Central memory CD8-positive, alpha-beta T cell (primary cell): ENCODE measurements around the gene FGD1.
"Not testable (repeated sequence)": the region's sequence is repeated elsewhere in the genome, so short reads cannot be mapped to it uniquely, and the experiment has no call there.

Source experiments
- ATAC-seq: fragments of 150-1000 bp; cut with Tn5 transposase; replicated peaks from 2 replicates; pipeline ENCODE4 v1.10.0; 2022; ENCODE audit warnings: mild to moderate bottlenecking, moderate FRiP score, moderate number of reproducible peaks; ENCODE audit not compliant: poor library complexity, severe bottlenecking; ENCODE audit errors: extremely low read depth
- DNase-seq, 2 donors: peaks; one replicate each; pipeline ENCODE4 v3.0.0; 2021; ENCODE audit warnings: low spot score in 2 of 2
- H3K27ac Mint-ChIP-seq: one replicate; pipeline ENCODE4 v1.8.0; 2022; ENCODE audit warnings: low read depth, mild to moderate bottlenecking, moderate library complexity, mixed read lengths
- H3K27me3 Mint-ChIP-seq: one replicate; pipeline ENCODE4 v1.8.0; 2022; ENCODE audit warnings: mixed read lengths
- H3K36me3 Mint-ChIP-seq: one replicate; pipeline ENCODE4 v1.8.0; 2022; ENCODE audit warnings: mild to moderate bottlenecking, moderate library complexity, mixed read lengths; ENCODE audit not compliant: insufficient read depth
- H3K4me1 Mint-ChIP-seq: one replicate; pipeline ENCODE4 v1.8.0; 2022; ENCODE audit warnings: mixed read lengths
- H3K4me3 Mint-ChIP-seq: one replicate; pipeline ENCODE4 v1.8.0; 2022; ENCODE audit warnings: mild to moderate bottlenecking, moderate library complexity, mixed read lengths
- H3K9me3 Mint-ChIP-seq: one replicate; pipeline ENCODE4 v1.8.0; 2022; ENCODE audit warnings: mixed read lengths

FGD1 gene

DNA sequence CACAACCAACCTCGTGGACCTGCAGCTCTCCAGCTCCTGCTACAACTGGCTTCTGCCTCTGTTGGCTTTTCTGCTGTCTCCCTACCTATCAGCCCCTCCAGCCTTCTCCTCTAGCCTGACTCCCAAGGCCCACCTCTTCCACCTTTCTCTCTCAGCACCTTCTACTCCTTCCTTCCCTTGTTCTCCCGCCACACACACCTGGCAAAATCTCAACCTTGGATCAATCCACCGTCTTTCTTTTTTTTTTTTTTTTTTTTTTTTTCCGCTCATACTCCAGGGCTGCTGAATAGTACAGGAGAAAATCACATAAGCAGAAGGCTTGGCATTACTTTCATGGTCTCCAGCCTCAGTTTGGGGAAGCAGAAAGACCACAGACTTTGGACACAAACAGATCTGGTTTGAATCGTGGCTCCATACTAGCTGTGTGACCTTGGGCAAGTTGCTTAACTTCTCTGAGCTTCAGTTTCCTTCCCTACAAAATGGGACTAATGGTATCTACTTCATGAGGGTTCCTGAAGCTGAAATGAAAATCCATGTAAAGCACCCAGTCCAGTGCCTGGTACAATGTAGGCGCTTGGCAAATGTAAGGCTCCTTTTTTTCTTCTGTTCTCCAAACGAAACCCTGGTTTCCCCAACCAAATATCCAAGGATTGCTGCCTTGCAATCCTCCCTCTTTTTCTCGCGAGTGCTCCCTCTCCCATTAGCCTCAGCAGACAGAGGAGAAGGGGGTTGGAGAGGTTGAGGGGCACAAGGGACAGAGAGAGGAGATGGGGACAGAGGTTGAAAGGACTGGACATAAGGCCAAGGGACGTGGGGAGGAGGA is 1.7 kb downstream of the FGD1 start:
- no peaks in the 10 kb centered on the region for H3K36me3 Mint-ChIP-seq
- H3K4me3 Mint-ChIP-seq = peak overlapping the region; percentile 73
- H3K27ac Mint-ChIP-seq = no peak overlapping the region
- H3K27me3 Mint-ChIP-seq = peaks cover 49% of the 10 kb centered on the region
- peaks cover 11% of the 10 kb centered on the region for H3K4me1 Mint-ChIP-seq
- ATAC-seq (no peak), DNase-seq (no peak)
- no peaks in the 10 kb centered on the region for H3K9me3 Mint-ChIP-seq

DNA sequence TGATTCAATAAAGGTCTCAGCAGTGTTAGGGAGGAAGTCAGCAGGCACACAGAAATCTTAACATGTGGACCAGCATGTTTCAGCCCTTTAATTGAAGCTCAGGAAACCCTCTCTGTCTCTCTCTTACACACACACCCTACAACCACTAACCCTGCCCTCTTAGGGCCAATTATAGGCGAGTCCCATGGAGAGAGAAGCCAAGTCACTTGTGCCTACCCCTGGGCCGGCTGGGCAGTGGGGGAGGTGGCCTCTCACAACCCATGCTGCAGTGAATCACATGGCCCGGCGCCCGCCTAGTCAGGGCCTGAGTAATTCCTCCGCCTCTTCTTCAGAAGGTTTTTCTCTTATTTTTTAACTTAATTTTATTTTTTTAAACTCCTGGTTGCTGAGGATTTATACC is 3.7 kb downstream of the FGD1 start:
- no peak overlapping the region for H3K4me3 Mint-ChIP-seq
- H3K4me1 Mint-ChIP-seq = peaks cover 11% of the 10 kb centered on the region
- no peak overlapping the region for H3K27ac Mint-ChIP-seq
- no peak for ATAC-seq
- peaks cover 38% of the 10 kb centered on the region for H3K27me3 Mint-ChIP-seq
- no peaks in the 10 kb centered on the region for H3K9me3 Mint-ChIP-seq
- no peaks in the 10 kb centered on the region for H3K36me3 Mint-ChIP-seq
- no peak for DNase-seq

DNA sequence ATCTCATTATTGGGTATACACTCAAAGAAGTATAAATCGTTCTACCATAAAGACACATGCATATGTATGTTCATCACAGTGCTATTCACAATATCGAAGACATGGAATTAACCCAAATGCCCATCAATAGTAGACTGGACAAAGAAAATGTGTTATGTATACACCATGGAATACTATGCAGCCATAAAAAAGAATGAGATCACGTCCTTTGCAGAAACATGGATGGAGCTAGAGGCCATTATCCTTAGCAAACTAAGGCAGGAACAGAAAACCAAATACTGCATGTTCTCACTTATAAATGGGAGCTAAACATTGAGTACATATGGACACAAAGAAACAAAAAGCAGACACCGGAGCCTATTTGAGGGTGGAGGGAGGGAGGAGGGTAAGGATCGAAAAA is 6.2 kb downstream of the FGD1 start:
- H3K4me3 Mint-ChIP-seq, DNase-seq, H3K4me1 Mint-ChIP-seq, H3K9me3 Mint-ChIP-seq, H3K27ac Mint-ChIP-seq, ATAC-seq, H3K36me3 Mint-ChIP-seq: not testable (repeated sequence)
- peaks cover 23% of the 10 kb centered on the region for H3K27me3 Mint-ChIP-seq

DNA sequence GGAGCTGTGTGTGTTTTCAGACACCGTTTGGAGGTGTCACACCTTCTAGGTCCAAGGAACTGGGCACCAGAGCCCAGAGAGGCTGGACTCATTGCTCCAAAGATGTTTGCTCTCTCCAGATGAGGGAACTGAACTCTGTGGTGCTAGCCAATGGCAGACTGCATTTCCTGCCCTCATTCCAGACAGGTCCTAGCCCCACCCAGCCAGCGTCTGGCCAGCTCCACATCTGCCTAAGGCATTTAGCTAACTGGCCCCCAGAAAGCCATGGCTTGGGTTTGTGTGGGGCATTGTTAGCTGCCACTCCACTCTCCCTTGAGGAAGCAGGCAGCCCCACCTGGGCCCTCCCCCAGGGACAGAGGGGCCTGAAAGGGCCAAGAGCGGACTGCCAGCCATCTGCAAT is 11.4 kb downstream of the FGD1 start:
- H3K9me3 Mint-ChIP-seq = no peaks in the 10 kb centered on the region
- no peaks in the 10 kb centered on the region for H3K27me3 Mint-ChIP-seq
- H3K4me3 Mint-ChIP-seq = no peak overlapping the region
- no peaks in the 10 kb centered on the region for H3K4me1 Mint-ChIP-seq
- no peak for DNase-seq
- H3K36me3 Mint-ChIP-seq = no peaks in the 10 kb centered on the region
- no peak overlapping the region for H3K27ac Mint-ChIP-seq
- ATAC-seq = no peak

DNA sequence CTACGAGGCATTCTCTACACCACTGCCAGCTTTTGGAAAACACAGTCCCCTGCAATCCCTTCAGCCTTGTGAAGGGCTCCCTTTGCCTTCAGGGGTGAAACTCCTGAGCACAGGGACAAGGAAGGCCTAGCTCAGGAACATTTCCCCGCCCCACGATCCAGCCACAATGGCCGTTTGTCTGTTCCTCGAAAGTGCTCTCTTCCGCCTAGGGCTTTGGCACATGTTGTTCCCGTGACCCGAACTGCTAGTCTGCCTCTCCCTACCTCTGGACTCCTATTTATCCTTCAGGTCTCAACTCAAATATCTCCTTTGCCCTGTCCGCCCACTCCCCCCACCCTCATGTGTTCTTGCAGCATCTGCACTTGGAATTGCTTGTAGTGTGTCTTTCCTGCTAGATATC is 12.1 kb downstream of the FGD1 start:
- H3K27ac Mint-ChIP-seq = no peak overlapping the region
- H3K36me3 Mint-ChIP-seq = no peaks in the 10 kb centered on the region
- no peak overlapping the region for H3K4me3 Mint-ChIP-seq
- no peaks in the 10 kb centered on the region for H3K9me3 Mint-ChIP-seq
- no peaks in the 10 kb centered on the region for H3K4me1 Mint-ChIP-seq
- no peaks in the 10 kb centered on the region for H3K27me3 Mint-ChIP-seq
- DNase-seq = no peak
- ATAC-seq = no peak

DNA sequence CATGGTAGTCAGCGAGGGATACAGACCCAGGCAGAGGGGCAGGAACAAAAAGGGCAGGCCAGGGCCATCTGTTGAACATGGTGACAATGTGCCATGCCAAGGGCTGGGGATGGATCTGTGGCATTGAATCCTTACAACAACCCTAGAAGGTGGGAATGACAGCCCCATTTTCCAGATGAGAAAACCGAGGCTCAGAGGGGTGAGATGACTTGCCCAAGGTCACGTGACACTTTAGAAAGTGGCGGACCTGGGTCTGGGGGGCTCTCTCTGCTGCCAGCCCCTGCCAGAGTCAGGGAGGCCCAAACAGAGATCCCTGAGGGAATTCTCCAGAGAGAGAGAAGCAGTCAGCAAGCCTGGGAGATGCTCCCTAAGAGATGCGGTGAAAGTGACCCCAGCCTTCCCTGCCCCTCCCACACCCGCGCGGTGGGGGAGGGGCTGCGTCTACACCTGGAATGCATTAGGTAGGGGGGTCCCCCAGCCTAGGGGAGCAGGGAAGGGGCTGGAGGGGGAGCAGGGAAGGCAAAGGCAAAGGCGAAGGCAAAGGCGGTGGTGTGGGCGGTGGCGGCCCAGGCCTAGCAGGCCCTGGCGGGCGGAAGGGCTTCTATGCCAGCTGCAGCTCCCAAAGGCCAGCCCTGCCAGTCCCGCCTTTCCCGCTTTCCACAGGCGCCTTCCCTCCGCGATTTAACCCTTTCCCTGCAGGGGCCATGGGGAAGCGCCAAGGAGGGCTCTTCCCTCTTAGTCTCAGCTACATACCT is 13.0 kb downstream of the FGD1 start:
- no peak for DNase-seq
- no peaks in the 10 kb centered on the region for H3K36me3 Mint-ChIP-seq
- H3K27ac Mint-ChIP-seq = no peak overlapping the region
- H3K4me3 Mint-ChIP-seq = no peak overlapping the region
- no peaks in the 10 kb centered on the region for H3K9me3 Mint-ChIP-seq
- no peak for ATAC-seq
- H3K4me1 Mint-ChIP-seq = no peaks in the 10 kb centered on the region
- H3K27me3 Mint-ChIP-seq = no peaks in the 10 kb centered on the region

DNA sequence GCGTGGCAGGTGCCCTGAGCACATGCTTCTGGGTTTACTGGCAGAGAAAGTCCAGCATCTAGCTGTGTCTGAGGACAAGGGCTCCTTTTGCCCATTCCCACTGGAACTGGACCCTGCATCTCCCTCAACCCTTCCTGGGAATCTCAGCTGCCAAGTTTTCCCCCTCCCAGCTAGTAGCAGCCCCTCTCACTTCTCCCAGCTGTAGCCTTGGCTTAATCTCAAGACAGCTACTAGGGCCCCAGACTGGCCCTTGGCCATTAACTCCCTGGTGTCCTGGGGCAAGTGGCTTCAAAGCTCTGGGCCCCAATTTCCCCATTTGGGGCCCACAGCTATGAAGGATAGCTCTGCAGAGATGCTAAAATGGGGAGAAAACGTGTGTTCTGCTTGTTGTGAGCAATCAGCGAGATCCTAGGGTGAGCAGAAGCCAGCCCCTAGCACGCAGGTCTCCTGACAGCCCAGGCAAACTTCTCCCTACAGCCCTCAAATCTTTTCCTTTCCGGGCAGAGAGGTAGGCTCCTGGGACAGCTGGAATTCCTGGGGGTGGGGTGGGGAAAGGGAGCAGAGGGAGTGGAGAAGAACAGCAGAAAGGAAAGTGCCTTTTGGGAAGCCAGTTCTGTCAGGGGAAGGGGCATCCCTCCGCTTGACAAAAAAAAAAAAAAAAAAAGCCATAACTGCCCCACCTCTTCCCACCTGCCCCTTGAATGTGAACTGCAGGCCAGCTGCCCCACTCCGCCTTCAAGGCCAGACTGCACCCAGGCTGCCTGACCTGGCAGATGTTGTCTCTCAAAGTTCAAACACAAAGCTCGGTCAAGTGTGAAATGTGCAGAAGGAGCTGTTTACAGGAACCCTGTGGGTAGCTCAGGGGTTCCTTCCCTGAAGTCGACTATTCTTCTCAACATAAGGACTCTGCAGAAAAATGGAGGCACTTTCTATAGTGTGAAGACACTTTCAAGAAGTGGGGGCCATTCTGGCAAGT is 16.6 kb downstream of the FGD1 start:
- DNase-seq (no peak), ATAC-seq (no peak)
- H3K9me3 Mint-ChIP-seq = no peaks in the 10 kb centered on the region
- H3K4me1 Mint-ChIP-seq = no peaks in the 10 kb centered on the region
- H3K4me3 Mint-ChIP-seq = no peak overlapping the region
- H3K27ac Mint-ChIP-seq = no peak overlapping the region
- H3K36me3 Mint-ChIP-seq = no peaks in the 10 kb centered on the region
- H3K27me3 Mint-ChIP-seq = no peaks in the 10 kb centered on the region

DNA sequence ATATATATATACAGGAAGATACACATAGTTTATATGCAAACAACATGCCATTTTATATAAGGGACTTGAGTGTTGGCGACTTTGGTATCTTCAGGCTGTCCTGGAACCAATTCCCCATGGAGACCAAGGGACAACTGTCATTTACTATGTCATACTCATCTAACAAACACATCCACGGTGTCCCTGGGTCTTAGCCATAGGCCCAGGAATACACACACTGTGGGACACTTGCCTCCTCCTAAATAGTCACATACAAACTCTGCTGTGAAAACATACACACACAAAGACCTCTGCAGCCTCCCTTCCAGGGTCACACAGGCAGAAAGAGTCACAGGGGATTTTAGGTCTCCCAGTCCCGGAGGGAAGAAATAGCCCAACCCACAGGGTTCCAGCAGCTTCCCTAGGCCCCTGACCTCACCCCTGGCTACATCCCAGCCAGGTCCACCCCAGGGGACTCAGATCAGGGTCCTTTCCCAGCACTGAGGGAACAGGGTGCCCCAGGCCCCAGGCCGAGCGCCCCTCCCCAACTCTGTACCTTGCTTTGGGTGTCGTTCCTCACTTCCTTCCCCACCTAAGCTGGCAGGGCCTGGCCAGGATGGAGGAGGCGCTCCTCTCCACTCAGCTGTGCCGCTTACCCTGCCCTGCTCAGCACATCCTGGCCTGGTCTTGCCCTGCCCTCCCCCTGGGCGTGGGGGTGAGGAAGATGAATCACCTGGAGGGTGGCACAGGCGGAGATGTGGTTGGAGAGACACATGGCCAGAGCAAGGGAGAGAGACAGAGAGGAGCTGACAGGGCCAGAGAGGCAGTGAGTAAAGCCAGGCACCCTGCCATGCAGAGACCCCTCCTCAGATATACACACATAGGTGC is 21.8 kb downstream of the FGD1 start:
- Mint-ChIP-seq H3K36me3 (no peaks in the 10 kb centered on the region), H3K27me3 (no peaks in the 10 kb centered on the region), H3K27ac (no peak overlapping the region), H3K4me3 (no peak overlapping the region), H3K9me3 (no peaks in the 10 kb centered on the region), H3K4me1 (no peaks in the 10 kb centered on the region)
- ATAC-seq (no peak), DNase-seq (no peak)

DNA sequence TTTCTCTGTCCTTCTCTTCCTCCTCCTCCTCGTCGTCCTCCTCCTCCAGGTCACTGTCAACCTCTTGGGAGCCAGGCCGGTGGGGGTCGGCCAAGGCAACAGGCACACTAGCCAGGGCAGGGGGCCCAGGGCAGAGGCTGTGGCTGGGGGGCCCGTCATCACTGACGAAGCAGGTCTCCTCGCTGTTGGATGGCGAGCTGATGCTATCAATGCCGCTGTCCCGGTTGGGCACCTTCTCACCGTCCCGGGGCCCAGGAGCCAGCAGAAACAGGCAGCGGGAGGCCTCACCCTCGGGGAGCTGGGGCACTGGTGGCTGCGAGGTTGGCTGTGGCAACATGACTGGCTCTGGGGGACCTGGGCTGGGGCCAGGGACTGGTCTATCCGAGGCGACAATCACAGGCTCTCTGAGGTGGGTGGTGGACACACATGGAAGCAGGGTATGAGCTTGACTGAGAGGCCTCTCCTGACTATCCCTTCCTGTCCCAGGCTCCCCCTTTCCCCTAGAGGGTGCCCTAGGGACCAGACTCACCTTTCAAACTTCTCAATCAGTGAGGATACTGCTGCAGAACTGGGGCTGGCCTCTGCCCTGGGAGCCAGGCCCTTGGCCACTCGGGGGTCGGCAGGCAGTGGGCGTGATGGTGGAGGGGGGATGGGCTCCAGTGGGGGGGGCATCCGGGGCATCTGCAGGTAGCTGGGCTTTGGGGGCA is 25.8 kb downstream of the FGD1 start:
- DNase-seq (no peak), ATAC-seq (no peak)
- H3K27me3 Mint-ChIP-seq = no peaks in the 10 kb centered on the region
- H3K4me1 Mint-ChIP-seq = no peaks in the 10 kb centered on the region
- no peaks in the 10 kb centered on the region for H3K36me3 Mint-ChIP-seq
- H3K27ac Mint-ChIP-seq = no peak overlapping the region
- no peak overlapping the region for H3K4me3 Mint-ChIP-seq
- no peaks in the 10 kb centered on the region for H3K9me3 Mint-ChIP-seq

DNA sequence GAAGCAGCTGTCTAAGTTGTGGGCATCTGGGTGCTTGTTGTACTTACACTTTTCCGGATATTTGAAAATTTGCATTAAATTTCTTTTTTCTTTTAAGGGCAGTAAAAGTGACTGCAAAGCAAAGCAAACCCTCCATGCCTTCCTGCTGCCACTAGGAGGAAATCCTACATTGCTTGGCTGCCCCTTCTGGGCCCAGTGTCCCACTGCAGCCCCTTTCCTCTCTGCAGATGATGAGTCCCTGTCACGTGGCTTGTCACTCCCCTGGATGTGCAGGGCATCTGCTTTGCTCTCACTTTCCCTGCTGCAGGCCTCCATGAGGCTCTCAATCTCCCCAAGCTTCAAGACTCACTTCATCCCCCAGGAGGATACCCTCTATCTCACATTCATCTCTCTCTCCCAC is 43.1 kb downstream of the FGD1 start:
- Mint-ChIP-seq H3K9me3 (no peaks in the 10 kb centered on the region), H3K4me3 (no peak overlapping the region), H3K36me3 (peaks cover 3% of the 10 kb centered on the region), H3K27ac (no peak overlapping the region), H3K4me1 (no peaks in the 10 kb centered on the region), H3K27me3 (no peaks in the 10 kb centered on the region)
- no peak for ATAC-seq
- no peak for DNase-seq

DNA sequence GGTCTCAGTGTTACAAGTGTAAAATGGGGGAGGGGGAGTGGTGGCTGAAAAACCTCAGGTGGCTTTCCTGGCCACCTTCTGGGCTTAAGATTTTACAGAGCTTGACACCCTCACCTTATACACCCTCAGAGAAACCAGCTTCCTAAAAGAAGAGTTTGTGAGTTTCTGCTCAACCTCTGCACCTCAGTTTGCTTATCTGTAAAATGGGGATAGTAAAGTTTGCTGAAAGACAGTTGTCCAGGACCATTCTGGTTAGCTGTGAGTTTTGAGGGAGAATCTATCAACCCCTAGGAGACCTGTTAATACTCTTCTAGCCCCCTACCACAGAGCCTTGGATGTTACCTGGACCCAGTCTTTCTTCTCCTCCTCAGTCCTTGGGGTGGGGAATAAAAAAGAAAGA is 46.1 kb downstream of the FGD1 start:
- Mint-ChIP-seq H3K36me3 (peaks cover 10% of the 10 kb centered on the region), H3K4me3 (no peak overlapping the region)

More for the DNA sequence above, 46.1 kb downstream of the FGD1 start:
- H3K9me3 Mint-ChIP-seq = no peaks in the 10 kb centered on the region
- H3K27ac Mint-ChIP-seq = no peak overlapping the region
- DNase-seq (no peak), ATAC-seq (no peak)
- peaks cover under 1% of the 10 kb centered on the region for H3K4me1 Mint-ChIP-seq
- no peaks in the 10 kb centered on the region for H3K27me3 Mint-ChIP-seq
